Parathyroid adenoma (tissue), 2 donors: ENCODE data around the gene MB.
A peak's percentile ranks its signal among the peaks of the same experiment; 100 is the strongest.
"Not testable (repeated sequence)": the region's sequence is repeated elsewhere in the genome, so short reads cannot be mapped to it uniquely, and the experiment has no call there.

Experiments
- H2AFZ ChIP-seq: fragments of 300-600 bp; sonication (generic); one replicate; pipeline ENCODE4 v1.7.0; 2017; ENCODE audit warnings: antibody characterized with exemption, mild to moderate bottlenecking
- H3K27ac ChIP-seq: fragments of 300-600 bp; sonication (generic); one replicate; pipeline ENCODE4 v1.7.0; 2017
- H3K27me3 ChIP-seq: fragments of 300-600 bp; sonication (generic); one replicate; pipeline ENCODE4 v1.7.0; 2017; ENCODE audit warnings: low read length; ENCODE audit not compliant: control insufficient read depth, insufficient read depth
- H3K36me3 ChIP-seq: fragments of 300-600 bp; sonication (generic); one replicate; pipeline ENCODE4 v1.7.0; 2017; ENCODE audit warnings: low read length; ENCODE audit not compliant: control insufficient read depth, insufficient read depth
- H3K4me1 ChIP-seq: fragments of 300-600 bp; sonication (generic); one replicate; pipeline ENCODE4 v1.7.0; 2017; ENCODE audit warnings: control low read depth
- H3K4me2 ChIP-seq: fragments of 300-600 bp; sonication (generic); one replicate; pipeline ENCODE4 v1.7.0; 2017; ENCODE audit warnings: low read length
- H3K4me3 ChIP-seq: fragments of 300-600 bp; sonication (generic); one replicate; pipeline ENCODE4 v1.7.0; 2017; ENCODE audit warnings: low read depth, low read length
- H3K79me2 ChIP-seq: fragments of 300-600 bp; sonication (generic); one replicate; pipeline ENCODE4 v1.7.0; 2017; ENCODE audit warnings: control low read depth
- H3K9ac ChIP-seq: fragments of 300-600 bp; sonication (generic); one replicate; pipeline ENCODE4 v1.7.0; 2017; ENCODE audit warnings: mild to moderate bottlenecking
- H3K9me3 ChIP-seq: fragments of 300-600 bp; sonication (generic); one replicate; pipeline ENCODE4 v1.7.0; 2017; ENCODE audit warnings: low read length; ENCODE audit not compliant: control insufficient read depth
- TF ChIP-seq, protein P1 (sequence below): fragments of 300-600 bp; sonication (generic); IDR thresholded peaks from one replicate; pipeline ENCODE4 v1.7.0; 2017; ENCODE audit warnings: antibody characterized with exemption, mild to moderate bottlenecking
- donor health status: primary hyperparathyroidism.

MB gene

DNA sequence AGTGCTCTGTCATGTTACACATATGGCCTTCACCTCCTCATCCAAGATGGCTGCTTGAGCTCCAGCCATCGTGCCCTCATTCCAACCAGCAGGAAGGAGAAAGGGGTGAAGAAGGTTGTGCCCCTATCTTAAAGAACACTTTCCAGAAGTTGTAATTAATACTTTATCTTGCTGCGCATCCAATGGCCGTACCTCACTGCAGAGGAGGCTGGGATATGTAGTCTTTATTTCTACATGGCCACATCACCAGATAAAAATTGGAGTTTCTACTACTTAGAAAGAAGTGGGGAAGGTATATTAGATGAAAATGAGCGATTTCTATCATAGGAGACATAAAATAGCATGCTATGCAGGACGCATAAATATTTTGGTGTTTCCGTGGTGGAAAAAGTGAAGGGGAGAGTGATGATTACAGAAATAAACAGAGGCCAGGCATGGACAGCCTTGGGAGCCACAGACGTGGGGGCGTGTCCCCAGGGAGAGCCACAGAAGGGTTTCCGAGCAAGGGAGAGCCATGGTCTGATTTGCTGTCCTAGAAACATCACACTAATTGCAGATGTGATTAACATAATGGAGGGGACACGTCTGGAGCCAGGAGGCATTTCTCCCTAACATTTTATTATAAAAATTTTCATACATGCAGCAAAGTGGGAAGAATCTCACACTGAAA lies 8.8 kb upstream of the MB start:
- TF ChIP-seq, protein P1, sequence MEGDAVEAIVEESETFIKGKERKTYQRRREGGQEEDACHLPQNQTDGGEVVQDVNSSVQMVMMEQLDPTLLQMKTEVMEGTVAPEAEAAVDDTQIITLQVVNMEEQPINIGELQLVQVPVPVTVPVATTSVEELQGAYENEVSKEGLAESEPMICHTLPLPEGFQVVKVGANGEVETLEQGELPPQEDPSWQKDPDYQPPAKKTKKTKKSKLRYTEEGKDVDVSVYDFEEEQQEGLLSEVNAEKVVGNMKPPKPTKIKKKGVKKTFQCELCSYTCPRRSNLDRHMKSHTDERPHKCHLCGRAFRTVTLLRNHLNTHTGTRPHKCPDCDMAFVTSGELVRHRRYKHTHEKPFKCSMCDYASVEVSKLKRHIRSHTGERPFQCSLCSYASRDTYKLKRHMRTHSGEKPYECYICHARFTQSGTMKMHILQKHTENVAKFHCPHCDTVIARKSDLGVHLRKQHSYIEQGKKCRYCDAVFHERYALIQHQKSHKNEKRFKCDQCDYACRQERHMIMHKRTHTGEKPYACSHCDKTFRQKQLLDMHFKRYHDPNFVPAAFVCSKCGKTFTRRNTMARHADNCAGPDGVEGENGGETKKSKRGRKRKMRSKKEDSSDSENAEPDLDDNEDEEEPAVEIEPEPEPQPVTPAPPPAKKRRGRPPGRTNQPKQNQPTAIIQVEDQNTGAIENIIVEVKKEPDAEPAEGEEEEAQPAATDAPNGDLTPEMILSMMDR = no peak
- Histone ChIP-seq H3K27me3 (no peaks in the 10 kb centered on the region), H3K9me3 (no peaks in the 10 kb centered on the region), H3K4me2 (no peak overlapping the region), H3K27ac (no peak overlapping the region), H3K36me3 (no peaks in the 10 kb centered on the region), H3K4me3 (no peak overlapping the region), H2AFZ (no peak overlapping the region), H3K79me2 (no peaks in the 10 kb centered on the region), H3K4me1 (peaks cover 6% of the 10 kb centered on the region), H3K9ac (no peak overlapping the region)

DNA sequence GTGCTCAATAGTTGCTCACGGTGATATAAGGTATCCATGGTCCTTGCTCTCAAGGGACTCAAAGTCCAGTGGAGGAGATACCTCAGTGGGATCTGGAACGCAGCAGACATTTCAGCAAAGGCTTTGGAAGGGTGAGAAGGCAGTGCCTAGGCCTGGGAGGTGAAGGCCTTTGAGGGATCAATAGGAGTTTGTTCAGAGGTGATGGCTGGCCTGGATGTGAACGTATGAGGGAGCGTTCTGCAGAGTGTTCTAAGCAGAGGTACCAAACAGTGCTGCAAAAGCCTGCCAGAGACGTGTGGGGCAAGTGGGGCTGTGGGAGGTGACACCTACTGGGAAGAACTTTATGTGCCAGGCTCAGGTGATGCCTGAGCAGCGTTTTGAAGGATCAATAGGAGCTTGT lies 7.4 kb upstream of the MB start:
- H3K27ac ChIP-seq = no peak overlapping the region
- H3K79me2 ChIP-seq = no peaks in the 10 kb centered on the region
- TF ChIP-seq, protein P1 = no peak
- no peaks in the 10 kb centered on the region for H3K36me3 ChIP-seq
- H3K9ac ChIP-seq = no peak overlapping the region
- no peak overlapping the region for H2AFZ ChIP-seq
- H3K4me1 ChIP-seq = peaks cover 6% of the 10 kb centered on the region
- no peak overlapping the region for H3K4me3 ChIP-seq
- no peaks in the 10 kb centered on the region for H3K27me3 ChIP-seq
- no peaks in the 10 kb centered on the region for H3K9me3 ChIP-seq
- H3K4me2 ChIP-seq = no peak overlapping the region

- not testable (repeated sequence) for H3K36me3 ChIP-seq, H3K79me2 ChIP-seq, H3K4me3 ChIP-seq, H3K4me1 ChIP-seq, H2AFZ ChIP-seq, H3K9ac ChIP-seq, H3K4me2 ChIP-seq, H3K27me3 ChIP-seq, H3K9me3 ChIP-seq, H3K27ac ChIP-seq
These were observed 6.8 kb upstream of the MB start for GRCh38 chr22:35623885-35624284.

DNA sequence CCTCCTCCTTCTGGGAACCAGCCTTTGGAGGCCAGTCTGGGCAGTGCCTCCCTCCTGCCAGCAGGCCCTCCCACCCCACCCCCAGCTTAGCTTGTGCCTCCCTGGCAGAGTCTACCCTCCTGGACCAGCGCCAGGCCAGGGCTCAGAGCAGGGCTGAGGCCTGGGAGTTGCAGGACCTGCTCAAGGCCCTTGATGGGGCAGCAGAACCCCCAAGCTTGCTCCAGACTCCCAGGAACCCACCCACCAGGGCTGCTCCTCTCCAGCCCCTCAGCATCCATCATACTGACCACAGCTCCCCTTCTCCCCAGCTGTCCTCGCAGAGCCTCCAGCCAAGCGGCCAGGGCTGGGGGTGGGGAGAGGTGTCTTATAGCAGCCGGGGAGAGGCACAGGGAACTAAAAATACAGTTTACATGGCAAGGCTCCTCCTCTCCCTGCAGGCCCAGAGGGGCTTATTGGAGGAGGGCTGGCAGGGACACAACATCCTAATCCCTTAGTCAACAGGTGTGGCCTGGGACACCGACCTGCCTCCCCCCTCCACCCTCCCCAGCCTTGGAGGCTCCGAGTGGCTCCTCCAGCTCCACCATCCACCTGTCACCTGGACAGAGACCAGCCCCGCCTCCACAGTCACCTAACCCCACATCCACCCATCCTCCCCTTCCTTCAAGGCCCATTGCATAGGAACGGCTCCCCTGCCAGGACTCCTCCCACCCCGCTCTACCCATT lies 5.2 kb upstream of the MB start:
- Histone ChIP-seq H3K36me3 (no peaks in the 10 kb centered on the region), H3K9ac (no peak overlapping the region), H3K9me3 (no peaks in the 10 kb centered on the region), H3K4me3 (peak overlapping the region; percentile 6), H3K27ac (peak overlapping the region; percentile 8), H2AFZ (no peak overlapping the region), H3K4me2 (peak overlapping the region; percentile 31), H3K27me3 (no peaks in the 10 kb centered on the region), H3K79me2 (no peaks in the 10 kb centered on the region), H3K4me1 (peaks cover 6% of the 10 kb centered on the region)
- TF ChIP-seq, protein P1 = no peak

- no peak overlapping the region for H3K4me3 ChIP-seq
- no peaks in the 10 kb centered on the region for H3K27me3 ChIP-seq
- H3K4me2 ChIP-seq = peak overlapping the region; percentile 16
- no peak overlapping the region for H2AFZ ChIP-seq
- peaks cover 6% of the 10 kb centered on the region for H3K4me1 ChIP-seq
- H3K27ac ChIP-seq = no peak overlapping the region
- no peak overlapping the region for H3K9ac ChIP-seq
- H3K36me3 ChIP-seq = no peaks in the 10 kb centered on the region
- TF ChIP-seq, protein P1 = no peak
- no peaks in the 10 kb centered on the region for H3K9me3 ChIP-seq
- no peaks in the 10 kb centered on the region for H3K79me2 ChIP-seq
These were observed 4.3 kb upstream of the MB start for GRCh38 chr22:35621451-35621850.
